GM12892 (cell line): ENCODE results near the gene SORCS2.

Experiments used
- POLR2A ChIP-seq: IDR thresholded peaks from 2 replicates; pipeline ENCODE4 v1.6.1; 2011; ENCODE audit warnings: low read depth, low read length, control low read depth
- POLR2AphosphoS5 ChIP-seq: IDR thresholded peaks from 2 replicates; pipeline ENCODE4 v1.6.1; 2011; ENCODE audit warnings: low read depth, low read length, control low read depth
- TAF1 ChIP-seq: IDR thresholded peaks from 2 replicates; pipeline ENCODE4 v1.6.1; 2011; ENCODE audit warnings: low read depth, mild to moderate bottlenecking, control low read depth, low read length, borderline replicate concordance

DNA sequence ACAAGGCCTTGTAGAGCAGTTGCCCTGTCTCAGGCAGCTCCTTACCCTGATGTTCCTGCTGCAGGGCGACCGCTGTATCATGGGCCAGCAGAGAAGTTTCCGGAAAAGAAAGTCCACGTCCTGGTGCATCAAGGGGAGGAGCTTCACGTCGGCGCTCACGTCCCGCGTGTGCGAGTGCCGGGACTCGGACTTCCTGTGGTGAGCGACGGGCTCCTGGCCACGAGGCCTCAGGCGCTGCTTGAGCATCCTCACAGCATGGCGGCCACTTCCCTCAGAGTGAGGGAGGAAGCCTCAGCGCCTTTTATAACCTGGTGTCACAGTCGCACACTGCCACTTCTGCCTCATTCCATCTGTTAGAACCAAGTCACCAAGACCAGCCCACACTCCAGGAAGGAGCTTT is 521.8 kb downstream of the SORCS2 start:
- TF ChIP-seq POLR2A = no peak
- no peak for TF ChIP-seq TAF1
- no peak for TF ChIP-seq POLR2AphosphoS5
